IMR-90 (cell line): ENCODE results near the gene UBE2J1. TPM values are rescaled to one million over a fixed set of nuclear protein-coding genes. Genes with fewer than 3 reads are reported as not detected.

Experiments used
- ATAC-seq: fragments of 200-7000 bp; cut with Tn5 transposase; 2 replicates; pipeline ENCODE4 v1.9.1; 2020; ENCODE audit warnings: low read depth, mild to moderate bottlenecking, moderate library complexity
- BruUV-seq: library from RNA; stranded (reverse); fragments of 400-500 nt; replicated peaks from 2 replicates; lab custom pipeline; 2021; lab: Mats Ljungman, UMichigan
- CTCF ChIA-PET: fragments of 300-600 bp; formaldehyde crosslinking; extraction: SDS; loops from one replicate; lab custom pipeline; 2021; ENCODE audit warnings: antibody characterized with exemption; lab: Yijun Ruan, JAX
- POLR2A ChIA-PET: fragments of 300-600 bp; sonication (Branson Sonifier 250); formaldehyde crosslinking; loops from one replicate; lab custom pipeline; 2022; ENCODE audit warnings: antibody characterized with exemption; ENCODE audit not compliant: unreplicated experiment; lab: Charles Lee
- DNase-seq: peaks from one replicate; pipeline ENCODE4 v3.0.0; 2013
- H2AFZ ChIP-seq: replicated peaks from 2 replicates; pipeline ENCODE3; 2013; ENCODE audit warnings: low read length, mild to moderate bottlenecking; ENCODE audit not compliant: poor library complexity
- H2AK5ac ChIP-seq: 2 replicates; pipeline ENCODE4 v1.6.1; 2013; ENCODE audit warnings: low read depth, low read length, inconsistent platforms
- H2AK9ac ChIP-seq: replicated peaks from 2 replicates; pipeline ENCODE3; 2013; ENCODE audit warnings: mild to moderate bottlenecking, low read depth, low read length, moderate library complexity; ENCODE audit not compliant: poor library complexity
- H2BK120ac ChIP-seq: 2 replicates; pipeline ENCODE4 v1.6.1; 2013; ENCODE audit warnings: low read depth, low read length, inconsistent platforms
- H2BK15ac ChIP-seq: 3 replicates; pipeline ENCODE4 v1.6.1; 2013; ENCODE audit warnings: low read depth, low read length, inconsistent platforms
- H2BK20ac ChIP-seq: 2 replicates; pipeline ENCODE4 v1.6.1; 2013; ENCODE audit warnings: low read depth, mild to moderate bottlenecking, inconsistent platforms, low read length, moderate library complexity
- H2BK5ac ChIP-seq: 2 replicates; pipeline ENCODE4 v1.6.1; 2013; ENCODE audit warnings: mild to moderate bottlenecking, low read depth, low read length, inconsistent platforms; ENCODE audit not compliant: poor library complexity, severe bottlenecking
- H3K14ac ChIP-seq: replicated peaks from 2 replicates; pipeline ENCODE4 v1.6.1; 2013; ENCODE audit warnings: low read depth, low read length, inconsistent platforms
- H3K18ac ChIP-seq: 2 replicates; pipeline ENCODE4 v1.6.1; 2013; ENCODE audit warnings: low read depth, low read length, control low read depth
- H3K23ac ChIP-seq: 2 replicates; pipeline ENCODE4 v1.6.1; 2013; ENCODE audit warnings: low read depth, low read length, inconsistent platforms
- H3K27ac ChIP-seq: 2 replicates; pipeline ENCODE4 v1.5.1; 2013; ENCODE audit warnings: mild to moderate bottlenecking, control low read depth, low read length; ENCODE audit not compliant: insufficient read depth
- H3K27me3 ChIP-seq: 2 replicates; pipeline ENCODE4 v1.6.1; 2013; ENCODE audit warnings: low read length; ENCODE audit not compliant: control insufficient read depth, insufficient read depth
- H3K36me3 ChIP-seq: 2 replicates; pipeline ENCODE4 v1.6.1; 2013; ENCODE audit warnings: low read length, mixed read lengths; ENCODE audit not compliant: control insufficient read depth, insufficient read depth
- H3K4ac ChIP-seq: 2 replicates; pipeline ENCODE4 v1.6.1; 2013; ENCODE audit warnings: low read depth, low read length, inconsistent platforms
- H3K4me1 ChIP-seq: 2 replicates; pipeline ENCODE4 v1.6.1; 2013; ENCODE audit warnings: low read length, mixed read lengths; ENCODE audit not compliant: control insufficient read depth, insufficient read depth
- H3K4me2 ChIP-seq: 2 replicates; pipeline ENCODE4 v1.6.1; 2013; ENCODE audit warnings: low read depth, mild to moderate bottlenecking, control low read depth, low read length, moderate library complexity
- H3K4me3 ChIP-seq: 2 replicates; pipeline ENCODE4 v1.5.1; 2013; ENCODE audit warnings: low read depth, mild to moderate bottlenecking, control low read depth, low read length, moderate library complexity; ENCODE audit not compliant: insufficient read depth
- H3K56ac ChIP-seq: 2 replicates; pipeline ENCODE4 v1.6.1; 2013; ENCODE audit warnings: low read length, inconsistent platforms; ENCODE audit not compliant: insufficient read depth; ENCODE audit errors: extremely low read depth
- H3K79me1 ChIP-seq, 2 experiments: 2 replicates each; pipeline ENCODE4 v1.6.1; 2013; ENCODE audit warnings: low read length in 2 of 2, inconsistent platforms in 1 of 2, low read depth in 1 of 2
- H3K9ac ChIP-seq: 2 replicates; pipeline ENCODE4 v1.6.1; 2013; ENCODE audit warnings: low read depth, low read length, control low read depth
- H3K9me1 ChIP-seq: 2 replicates; pipeline ENCODE4 v1.6.1; 2013; ENCODE audit warnings: low read length, inconsistent platforms; ENCODE audit not compliant: insufficient read depth
- H3K9me3 ChIP-seq: 2 replicates; pipeline ENCODE4 v1.6.1; 2013; ENCODE audit warnings: low read length; ENCODE audit not compliant: control insufficient read depth, insufficient read depth
- H4K20me1 ChIP-seq: 2 replicates; pipeline ENCODE4 v1.6.1; 2013; ENCODE audit warnings: low read length, inconsistent platforms; ENCODE audit not compliant: insufficient read depth
- H4K5ac ChIP-seq: 2 replicates; pipeline ENCODE4 v1.6.1; 2013; ENCODE audit warnings: mild to moderate bottlenecking, low read depth, low read length, control low read depth
- H4K8ac ChIP-seq, 2 experiments: 2 replicates each; pipeline ENCODE4 v1.6.1; 2013; ENCODE audit warnings: low read depth in 2 of 2, low read length in 2 of 2, control low read depth in 1 of 2, inconsistent platforms in 1 of 2
- H4K91ac ChIP-seq: 2 replicates; pipeline ENCODE4 v1.6.1; 2013; ENCODE audit warnings: low read depth, low read length, inconsistent platforms; ENCODE audit not compliant: insufficient read depth
- FOS ChIP-seq: fragments of 150-350 bp; IDR thresholded peaks from 2 replicates; pipeline ENCODE4 v1.6.1; 2016; ENCODE audit warnings: low read depth, low read length
- MAFK ChIP-seq: IDR thresholded peaks from 2 replicates; pipeline ENCODE4 v1.6.1; 2012; ENCODE audit warnings: low read depth, low read length, improper control_type of control experiment
- MAZ ChIP-seq: IDR thresholded peaks from 2 replicates; pipeline ENCODE4 v1.6.1; 2012; ENCODE audit warnings: low read depth, mild to moderate bottlenecking, low read length, improper control_type of control experiment, moderate library complexity, borderline replicate concordance
- NFE2L2 ChIP-seq: fragments of 150-350 bp; IDR thresholded peaks from 2 replicates; pipeline ENCODE4 v1.6.1; 2016; ENCODE audit warnings: low read depth, mild to moderate bottlenecking, low read length
- POLR2A ChIP-seq: IDR thresholded peaks from 2 replicates; pipeline ENCODE4 v1.6.1; 2012; ENCODE audit warnings: mild to moderate bottlenecking, low read depth, low read length
- RAD21 ChIP-seq: IDR thresholded peaks from 2 replicates; pipeline ENCODE4 v1.6.1; 2012; ENCODE audit warnings: low read length, improper control_type of control experiment
- whole genome bisulfite sequencing, 2 experiments: methylation state at CpG; one replicate each; pipeline versions ENCODE4 v1.1.5 to v1.1.7; 2013; ENCODE audit warnings: missing lambda C conversion rate in 2 of 2; ENCODE audit not compliant: insufficient read length in 1 of 2; ENCODE audit errors: extremely low coverage in 2 of 2; 5-methylcytosine and 5-hydroxymethylcytosine counted together
- dilution Hi-C: fragments of 300-500 bp; cut with HindIII; formaldehyde crosslinking; loops from one replicate; pipeline ENCODE4 v1.14.3; 2018; ENCODE audit warnings: low sequenced_read_pairs; ENCODE audit not compliant: unreplicated experiment
- in situ Hi-C: fragments of 300-500 bp; cut with MboI; formaldehyde crosslinking; loops from 3 replicates; pipeline ENCODE4 v1.14.3; 2019; ENCODE audit warnings: low sequenced_read_pairs, inconsistent platforms, mixed read lengths
- intact Hi-C: fragments of 100-400 bp; cut with micrococcal nuclease; formaldehyde crosslinking; loops from 2 replicates; pipeline ENCODE4 v1.10.0; 2022
- polyA plus RNA-seq, 3 experiments: library from polyadenylated mRNA; depleted of rRNA; stranded (reverse); fragments of >200 nt; gene quantifications; 2 replicates each; pipeline ENCODE4 v1.2.3, GENCODE V29; 2012; ENCODE audit warnings: low replicate concordance in 1 of 3
- total RNA-seq: library from RNA; depleted of rRNA; stranded (reverse); fragments of >200 nt; gene quantifications from 2 replicates; pipeline ENCODE4 v1.2.3, GENCODE V29; 2012

Gene UBE2J1
- total and polyA plus RNA-seq, 2 of the 4 experiments (the other 2 are of a cell fraction) = 20.9 to 35.3 TPM

DNA sequence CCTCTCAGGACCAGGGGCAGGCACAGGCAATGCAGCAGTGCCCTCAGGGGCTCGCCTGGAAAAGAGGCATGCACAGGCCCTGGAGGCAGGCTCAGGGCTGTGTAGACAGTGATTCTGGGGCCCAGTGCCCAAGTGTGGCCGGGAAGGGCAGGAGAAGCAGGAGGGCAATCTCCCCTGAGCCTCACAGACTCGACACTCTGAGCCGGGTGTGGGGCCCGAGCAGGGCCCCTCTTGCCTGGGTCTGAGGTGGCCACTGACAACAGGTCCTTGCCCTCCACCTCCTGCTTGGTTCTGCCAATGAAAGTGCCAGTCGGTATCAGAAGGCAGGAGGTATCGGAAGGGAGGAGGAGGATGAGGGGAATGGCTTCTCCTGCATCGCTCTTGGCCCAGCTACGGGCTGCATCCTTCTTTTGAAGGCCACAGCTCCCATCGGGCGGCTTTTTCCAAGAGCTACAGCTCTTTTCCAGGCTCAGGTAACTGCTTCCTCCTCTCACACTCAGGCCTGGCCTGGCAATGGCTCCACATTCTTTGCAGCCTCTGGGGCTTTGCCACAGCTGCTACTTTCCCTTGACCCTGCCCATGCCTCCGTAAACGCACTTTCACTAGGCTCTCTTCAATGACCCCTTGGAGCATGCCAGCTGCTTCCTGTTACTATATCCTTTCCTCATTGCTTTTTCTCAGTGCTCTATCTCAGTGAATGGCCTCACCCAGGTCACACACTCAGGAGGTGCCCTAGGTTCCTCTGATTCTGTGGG lies 61.9 kb downstream of the UBE2J1 start:
- H4K20me1 ChIP-seq = no peaks in the 10 kb centered on the region
- in situ Hi-C loops = no loop called here
- no TSS peak for BruUV-seq
- no peak for ATAC-seq
- no peak overlapping the region for H3K4me3 ChIP-seq
- H3K4me1 ChIP-seq = no peaks in the 10 kb centered on the region
- no peak overlapping the region for H4K91ac ChIP-seq
- no peak overlapping the region for H4K8ac ChIP-seq
- no peak for DNase-seq
- TF ChIP-seq MAFK (no peak), NFE2L2 (no peak), POLR2A (no peak), FOS (no peak), RAD21 (no peak), MAZ (no peak)
- H3K79me1 ChIP-seq = no peaks in the 10 kb centered on the region
- POLR2A ChIA-PET = no interaction called here
- no peak overlapping the region for H2BK20ac ChIP-seq
- no peaks in the 10 kb centered on the region for H3K9me1 ChIP-seq
- H3K23ac ChIP-seq = no peak overlapping the region
- 85% methylated on average over 4 of the region's 13 CpGs; no CpG with 5 or more reads in 1 of the 2 experiments for WGBS, 2 experiments
- no peak overlapping the region for H2AFZ ChIP-seq
- H2AK5ac ChIP-seq = no peak overlapping the region
- H3K27me3 ChIP-seq = peaks cover 28% of the 10 kb centered on the region
- H3K9me3 ChIP-seq = no peaks in the 10 kb centered on the region
- H3K9ac ChIP-seq = no peak overlapping the region
- H2AK9ac ChIP-seq = no peak overlapping the region
- H3K4me2 ChIP-seq = no peak overlapping the region
- CTCF ChIA-PET = no interaction called here
- H3K14ac ChIP-seq = no peak overlapping the region
- H3K27ac ChIP-seq = no peak overlapping the region
- no peak overlapping the region for H3K18ac ChIP-seq
- dilution Hi-C loops = no loop called here
- intact Hi-C loops = no loop called here
- H2BK15ac ChIP-seq = no peak overlapping the region
- H4K5ac ChIP-seq = no peak overlapping the region
- no peaks in the 10 kb centered on the region for H3K36me3 ChIP-seq
- H2BK5ac ChIP-seq = no peak overlapping the region
- H2BK120ac ChIP-seq = no peak overlapping the region
- H3K4ac ChIP-seq = no peak overlapping the region
- no peak overlapping the region for H3K56ac ChIP-seq
